Stimulated activated CD4-positive, alpha-beta T cell treated with anti-CD3 and anti-CD28 coated beads, TNF-alpha, amount 100 ng/mL, for 24 hours (primary cell): ENCODE data around the gene ATF1.
"Not testable (repeated sequence)": the region's sequence is repeated elsewhere in the genome, so short reads cannot be mapped to it uniquely, and the experiment has no call there.

Experiments
- DNase-seq, 3 experiments: peaks; one replicate each; pipeline ENCODE4 v3.0.0-alpha.2; 2020; ENCODE audit warnings: low read depth in 3 of 3

ATF1 gene

DNA sequence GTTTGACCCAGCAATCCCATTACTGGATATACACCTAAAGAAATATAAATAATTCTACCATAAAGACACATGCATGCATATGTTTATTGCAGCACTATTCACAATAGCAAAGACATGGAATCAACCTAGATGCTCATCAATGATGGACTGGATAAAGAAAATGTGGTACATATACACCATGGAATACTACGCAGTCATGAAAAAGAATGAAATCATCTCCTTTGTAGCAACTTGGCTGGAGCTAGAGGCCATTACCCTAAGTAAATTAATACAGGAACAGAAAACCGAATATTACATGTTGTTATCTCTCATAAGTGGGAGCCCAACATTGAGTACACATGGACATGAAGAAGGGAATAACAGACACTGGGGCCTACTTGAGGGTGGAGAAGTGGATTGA lies 91.8 kb downstream of the ATF1 start:
- not testable (repeated sequence) for DNase-seq

- DNase-seq: no peak
Measured at GRCh38 chr12:50859621-50860310, 95.9 kb downstream of the ATF1 start.

GRCh38 chr12:50862316-50862715 lies 98.4 kb downstream of the ATF1 start:
- no peak for DNase-seq

DNA sequence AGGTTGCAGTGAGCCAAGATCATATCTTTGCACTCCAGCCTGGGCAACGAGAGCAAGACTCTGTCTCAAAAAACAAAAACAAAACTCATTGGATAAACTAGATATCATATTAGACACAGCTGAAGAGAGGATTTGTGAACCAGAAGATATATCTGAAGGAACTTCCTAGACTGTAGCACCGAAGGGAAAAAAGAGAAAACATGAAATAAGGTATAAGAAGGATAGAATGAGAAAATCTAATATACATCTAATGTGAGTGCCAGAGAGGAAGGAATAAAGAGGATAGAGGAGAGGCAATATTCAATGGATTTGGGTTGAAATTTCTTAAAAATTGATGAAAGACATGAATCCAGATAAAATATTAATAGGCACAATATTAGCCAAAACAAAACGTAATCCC lies 101.4 kb downstream of the ATF1 start:
- DNase-seq: no peak

DNA sequence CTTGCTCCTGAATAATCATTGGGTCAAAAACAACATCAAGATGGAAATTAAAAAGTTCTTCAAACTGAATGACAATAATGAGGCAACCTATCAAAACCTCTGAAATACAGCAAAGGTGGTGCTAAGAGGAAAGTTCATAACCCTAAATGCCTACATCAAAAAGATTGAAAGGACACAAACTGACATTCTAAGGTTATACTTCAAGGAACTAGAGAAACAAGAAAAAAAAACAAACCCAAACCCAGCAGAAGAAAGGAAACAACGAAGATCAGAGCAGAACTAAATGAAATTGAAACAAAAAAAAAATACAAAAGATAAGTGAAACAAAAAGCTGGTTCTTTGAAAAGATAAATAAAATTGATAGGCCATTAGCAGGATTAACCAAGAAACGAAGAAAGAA lies 105.0 kb downstream of the ATF1 start:
- DNase-seq: not testable (repeated sequence)
